ENCODE measurements around the gene RPTOR.

- TF ChIP-seq CTCF (IDR thresholded peaks at IDR 0.05 in 2 of 3, conservative IDR thresholded peaks at IDR 0.05 in 1 of 3; ENCODE audit: control insufficient read depth in 2 of 3, extremely low read depth in 1 of 3, insufficient read depth in 1 of 3, low read depth in 3 of 3, low read length in 3 of 3): no peak
- no peak for TF ChIP-seq TARDBP (IDR thresholded peaks at IDR 0.05; ENCODE audit: borderline replicate concordance)
- TF ChIP-seq ZBTB33 (IDR thresholded peaks at IDR 0.05): no peak
- no peak for TF ChIP-seq MTA3 (IDR thresholded peaks at IDR 0.05; ENCODE audit: borderline replicate concordance, low read length)
- no peak for TF ChIP-seq TCF7 (IDR thresholded peaks at IDR 0.05; ENCODE audit: borderline replicate concordance)
- no peak for TF ChIP-seq SMC3 (IDR thresholded peaks at IDR 0.05; ENCODE audit: borderline replicate concordance, low read length)
Observed at GRCh38 chr17:80761110-80761871, 216.7 kb downstream of the RPTOR start.
